Ramos (cell line): ENCODE data around the gene CHCHD6.

Source experiments
- in situ Hi-C: fragments of 300-500 bp; cut with MboI; formaldehyde crosslinking; loops from one replicate; pipeline ENCODE4 v1.14.3; 2022; ENCODE audit warnings: low sequenced_read_pairs; ENCODE audit not compliant: unreplicated experiment

Gene CHCHD6

DNA sequence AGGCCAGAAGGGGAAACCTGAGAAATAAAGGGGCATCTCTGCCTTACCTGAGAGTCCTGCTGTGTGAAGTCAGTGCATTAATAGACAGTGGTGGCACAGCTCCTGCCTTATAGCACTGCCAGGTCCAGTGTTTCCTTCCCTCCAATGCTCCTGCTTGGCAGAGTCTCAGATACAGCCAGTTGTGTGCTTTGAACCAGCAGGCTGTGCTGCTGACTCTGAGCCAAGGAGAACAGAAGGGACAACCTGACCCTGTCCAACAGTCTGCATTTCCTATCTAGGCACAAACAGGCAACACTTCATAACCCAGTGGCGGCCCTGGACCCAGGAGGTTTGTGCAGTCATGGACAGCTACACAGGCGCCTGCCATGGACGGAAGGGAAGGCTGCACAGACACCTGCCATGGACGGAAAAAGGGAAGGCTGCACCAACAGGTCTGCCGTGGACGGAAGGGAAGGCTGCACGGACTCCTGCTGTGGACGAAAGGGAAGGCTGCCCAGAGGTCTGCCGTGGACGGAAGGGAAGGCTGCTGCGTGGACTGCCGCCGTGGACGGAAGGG, 245.0 kb downstream of the CHCHD6 start:
- in situ Hi-C loops, result no loop called here

GRCh38 chr3:126951561-126951960, 247.5 kb downstream of the CHCHD6 start:
- in situ Hi-C loops, result no loop called here

GRCh38 chr3:126952261-126952982, 248.4 kb downstream of the CHCHD6 start:
- in situ Hi-C loops, result no loop called here

GRCh38 chr3:126952983-126953660, 249.1 kb downstream of the CHCHD6 start:
- in situ Hi-C loops, result no loop called here

- in situ Hi-C loops, result no loop called here
Measured at GRCh38 chr3:126954141-126954842, 250.3 kb downstream of the CHCHD6 start.

- in situ Hi-C loops, result no loop called here
Measured at GRCh38 chr3:126955004-126955790, 251.2 kb downstream of the CHCHD6 start.

DNA sequence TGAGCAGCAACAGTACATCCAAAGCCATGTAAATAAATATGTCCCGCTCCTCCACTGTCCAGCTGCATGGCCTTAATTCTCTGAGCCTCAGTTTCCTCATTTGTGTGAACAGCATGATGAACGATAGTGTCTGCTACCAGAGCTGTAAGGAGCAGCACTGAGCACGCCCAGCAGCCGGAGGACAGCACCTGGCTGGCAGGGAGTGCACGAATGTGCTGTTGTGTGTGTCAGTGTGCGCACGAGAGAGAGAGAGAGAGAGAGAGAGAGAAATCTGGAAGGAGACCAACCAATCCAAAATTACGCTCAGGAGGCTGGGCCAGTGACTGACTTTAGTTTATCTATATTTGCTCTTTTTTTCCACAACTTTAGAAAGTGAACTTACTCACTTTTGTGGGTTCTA, 252.3 kb downstream of the CHCHD6 start:
- in situ Hi-C loops, result no loop called here

GRCh38 chr3:126956866-126957650, 253.0 kb downstream of the CHCHD6 start:
- in situ Hi-C loops, result no loop called here

DNA sequence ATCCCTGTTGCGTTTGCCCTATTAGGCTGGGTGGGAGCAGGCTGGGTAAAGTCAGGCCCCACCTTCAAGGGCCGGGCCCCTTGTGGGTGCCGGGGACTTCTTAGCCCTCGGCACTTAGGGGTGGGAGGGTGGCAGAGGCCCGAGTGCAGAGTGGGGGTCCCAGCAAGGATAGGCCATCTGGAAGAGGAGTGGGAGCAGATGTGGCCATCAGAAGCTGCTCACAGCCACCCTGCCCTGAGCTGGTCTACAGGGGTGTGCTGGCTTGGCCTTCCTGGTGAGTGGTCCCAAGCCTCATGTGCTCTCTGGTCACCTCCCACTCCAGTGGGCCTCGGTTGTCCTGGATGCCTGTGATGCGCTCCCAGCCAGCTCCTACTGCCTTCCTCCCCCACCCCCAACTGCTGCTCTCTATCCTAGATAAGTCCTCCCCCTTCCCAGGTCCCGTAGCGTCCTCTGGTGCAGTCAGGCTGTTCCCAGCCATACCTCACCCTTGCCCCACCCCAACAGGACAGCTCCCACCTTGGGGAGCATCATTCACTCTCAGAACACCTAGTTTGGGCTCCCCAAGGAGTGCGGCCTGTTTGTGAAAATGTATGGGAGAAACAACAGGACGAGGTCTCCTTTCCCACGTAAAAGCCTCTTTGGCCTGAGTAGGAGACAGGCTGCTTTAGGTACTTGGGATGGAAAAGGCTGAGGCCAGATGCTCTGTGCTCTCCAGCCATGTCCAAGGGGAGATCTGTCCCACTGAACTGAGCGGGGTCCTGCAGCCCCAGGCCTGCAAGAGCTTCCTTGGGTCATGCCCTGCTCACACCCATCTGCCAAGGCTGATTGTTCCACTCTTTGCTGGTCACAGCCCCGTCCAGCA, 254.0 kb downstream of the CHCHD6 start:
- in situ Hi-C loops, result no loop called here

GRCh38 chr3:126958638-126959085, 254.6 kb downstream of the CHCHD6 start:
- in situ Hi-C loops, result no loop called here

DNA sequence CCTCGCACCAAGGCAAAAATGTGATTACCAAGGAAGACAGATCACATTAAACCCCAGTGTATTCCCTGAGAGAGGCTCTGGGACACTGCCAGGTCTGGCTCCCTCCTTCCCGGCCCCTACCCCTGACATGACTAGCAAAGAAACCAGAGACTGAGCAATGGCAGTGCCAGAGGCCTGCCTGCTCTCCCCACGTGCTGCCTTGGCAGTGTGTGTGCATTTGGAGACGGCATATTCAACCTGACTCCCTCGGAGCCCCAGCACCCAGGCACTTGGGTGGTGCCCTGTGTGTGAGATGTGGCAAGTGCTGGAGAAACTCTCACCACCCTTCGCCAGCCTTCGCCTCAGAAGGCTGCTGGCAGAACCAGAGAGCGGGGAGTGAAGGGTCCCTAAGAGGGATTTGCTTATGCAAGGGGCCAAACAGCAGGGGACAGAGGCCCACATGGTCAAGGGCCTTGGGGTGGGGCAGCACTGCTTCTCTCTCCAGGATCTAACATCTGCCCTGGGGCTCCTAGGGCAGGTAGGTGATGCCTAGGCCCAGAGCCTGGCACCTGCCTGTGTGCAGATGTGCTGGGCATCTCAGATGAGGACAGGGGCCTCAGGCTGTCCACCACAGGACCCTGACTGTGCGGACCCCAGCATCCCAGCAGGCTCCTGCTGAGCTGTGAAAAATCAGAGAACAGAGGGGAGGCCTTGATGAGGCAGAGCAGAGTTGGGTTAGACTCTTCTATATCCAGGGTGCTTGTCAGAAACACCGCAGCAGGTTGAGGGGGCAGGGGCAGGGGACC, 255.3 kb downstream of the CHCHD6 start:
- in situ Hi-C loops, result no loop called here

DNA sequence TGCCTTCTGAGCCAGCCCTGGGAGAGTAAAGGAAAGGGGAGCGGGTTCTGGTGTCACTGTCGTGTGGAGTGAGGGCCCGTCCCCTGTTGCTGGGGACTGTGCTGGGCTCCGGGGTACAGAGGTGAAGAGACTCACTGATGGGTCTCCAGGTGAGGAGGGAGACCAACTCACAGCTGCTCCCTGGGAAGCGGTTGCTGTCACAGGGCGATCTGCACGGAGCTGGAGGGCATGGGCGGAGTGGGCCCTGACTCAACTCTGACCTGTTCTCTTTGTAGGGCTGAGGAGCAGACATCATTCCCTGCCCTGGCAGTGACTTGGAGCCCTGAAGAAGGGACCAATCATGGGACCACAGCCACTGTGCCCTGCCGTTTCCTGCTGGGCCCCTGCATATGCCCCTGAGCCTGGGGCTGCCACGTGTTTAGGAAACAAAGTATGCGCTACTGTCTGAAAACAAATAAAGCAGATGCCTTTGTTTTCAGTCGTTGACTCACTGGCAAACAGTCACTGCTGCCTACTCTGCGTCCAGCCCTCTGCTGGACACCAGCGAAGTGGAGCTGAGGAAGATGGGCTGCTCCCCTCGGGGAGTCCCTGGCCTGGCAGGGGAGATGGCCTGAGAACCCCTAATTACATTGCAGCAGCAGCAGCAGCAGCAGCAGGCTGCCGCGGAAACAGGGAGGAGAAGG, 256.0 kb downstream of the CHCHD6 start:
- in situ Hi-C loops, result no loop called here

DNA sequence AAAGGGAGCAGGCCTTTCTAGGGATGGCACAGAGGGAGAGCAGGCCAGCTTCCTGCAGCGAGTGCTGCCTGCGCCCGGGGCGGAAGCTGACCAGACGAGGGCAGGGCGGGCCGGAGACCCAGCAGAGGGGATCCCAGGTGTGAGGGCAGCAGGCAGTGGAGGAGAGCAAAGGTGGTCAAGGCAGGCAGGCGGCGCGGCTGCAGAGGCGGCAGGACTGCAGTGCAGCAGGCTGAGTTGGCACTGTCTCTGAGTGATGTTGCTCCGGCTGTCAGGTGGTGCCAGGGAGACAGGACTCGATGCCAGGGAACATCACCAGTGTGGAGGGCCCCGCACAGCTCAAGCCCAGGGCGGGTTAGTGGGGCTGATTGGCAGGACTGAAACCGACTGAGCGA, 256.6 kb downstream of the CHCHD6 start:
- in situ Hi-C loops, result no loop called here

DNA sequence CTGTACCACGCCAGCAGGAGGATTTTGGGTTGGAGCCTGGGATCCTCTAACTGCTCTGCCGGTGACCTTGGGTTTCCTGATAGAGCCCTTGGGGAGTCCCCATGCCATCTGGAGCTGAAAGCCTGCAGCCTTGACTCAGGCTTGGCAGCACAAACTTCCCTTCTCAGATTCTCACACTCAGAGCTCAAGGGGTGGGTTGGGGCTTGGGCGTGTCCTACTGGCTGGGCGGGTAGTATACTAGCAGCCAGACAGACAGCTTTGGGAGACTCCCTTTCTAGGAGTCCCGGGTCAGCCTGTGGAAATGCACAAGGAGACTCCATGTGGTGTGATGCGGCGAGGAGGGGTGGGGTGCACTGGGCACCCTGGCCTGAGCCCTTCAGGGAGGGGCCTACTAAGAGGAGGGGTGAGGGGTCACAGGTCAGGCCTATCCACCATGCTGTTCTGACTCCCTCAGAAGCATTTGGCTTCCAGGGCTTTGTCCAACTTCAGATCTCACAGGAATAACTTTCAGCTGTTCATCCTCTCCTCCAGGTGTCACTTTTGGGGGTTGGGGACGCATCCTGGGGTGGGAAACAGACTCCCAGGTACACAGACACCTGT, 257.3 kb downstream of the CHCHD6 start:
- in situ Hi-C loops, result no loop called here

DNA sequence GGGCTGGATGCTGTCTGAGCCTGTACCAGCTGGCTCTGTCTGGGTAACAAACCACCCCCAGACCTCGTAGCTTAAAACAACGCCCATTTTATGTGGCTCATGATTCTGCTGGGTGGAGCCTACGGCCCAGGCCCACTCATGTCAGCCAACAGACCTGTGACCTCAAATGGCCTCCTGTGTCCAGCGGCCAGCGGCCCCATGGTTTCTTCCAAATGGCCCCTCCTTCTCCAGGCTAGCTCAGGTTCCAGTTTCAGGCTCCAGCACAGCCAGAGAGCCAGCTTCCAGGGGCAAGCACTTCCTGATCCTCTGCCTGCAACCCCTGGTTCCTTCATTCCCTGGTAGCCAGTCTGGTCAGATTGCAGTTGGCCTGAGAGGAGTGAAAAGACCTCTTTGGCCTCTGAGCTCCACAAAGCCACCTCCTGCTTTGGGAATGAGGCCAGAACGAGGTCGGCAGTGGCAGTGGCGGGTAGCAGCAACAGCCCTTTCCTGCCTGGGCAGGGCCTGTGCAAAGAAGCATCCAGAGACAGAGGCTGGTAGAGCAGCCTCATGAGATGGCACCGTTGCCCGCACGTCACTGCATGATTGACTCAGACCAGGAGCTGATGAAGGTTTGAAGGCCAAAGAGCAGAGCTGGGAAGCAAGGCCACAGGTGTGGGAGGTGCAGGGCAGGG, 257.9 kb downstream of the CHCHD6 start:
- in situ Hi-C loops, result no loop called here

DNA sequence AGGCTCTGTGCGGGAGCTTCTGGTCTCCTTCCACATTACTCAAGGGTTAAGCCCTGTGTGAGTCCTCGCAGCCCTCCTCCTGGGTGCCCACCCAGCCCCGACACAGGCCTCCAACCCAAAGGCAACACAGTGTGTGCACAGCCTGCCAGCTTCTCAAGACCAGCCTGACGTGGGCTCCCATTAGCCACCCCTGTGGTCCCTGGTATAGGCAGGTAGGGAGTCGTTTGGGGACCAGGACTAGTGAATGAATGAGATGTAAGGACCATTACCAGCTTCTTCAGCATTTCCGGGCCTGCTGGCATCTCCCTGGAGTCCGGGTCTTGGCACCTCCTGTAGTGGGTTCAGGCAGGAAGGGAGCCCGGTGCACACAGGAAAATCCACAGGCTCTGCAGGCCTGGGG, 258.7 kb downstream of the CHCHD6 start:
- in situ Hi-C loops, result no loop called here
